Measurements from ENCODE around the gene LDLRAP1. TPM values are rescaled to one million over a fixed set of nuclear protein-coding genes. Genes with fewer than 3 reads are reported as not detected.

Gene LDLRAP1
- total and polyA plus RNA-seq, 8 donors = 17.0 to 28.7 (median 22.4) TPM

GRCh38 chr1:25544819-25545218 lies 1.4 kb downstream of the LDLRAP1 start:
- peak overlapping the region; percentile 81 to 84 for H3K4me3 ChIP-seq
- DNase-seq (peak in 1 of 4 donors; percentile 59), ATAC-seq (peak; percentile 46)
- no peak for TF ChIP-seq CTCF (IDR thresholded peaks at IDR 0.05)
- H3K27ac ChIP-seq = no peak overlapping the region
- intact Hi-C loops (cut with DNase I) = no loop called here
- no peaks in the 10 kb centered on the region for H3K27me3 ChIP-seq
- H3K9me3 ChIP-seq = no peaks in the 10 kb centered on the region
- H3K36me3 ChIP-seq = no peaks in the 10 kb centered on the region
- H3K4me1 ChIP-seq = peaks cover 19 to 57% of the 10 kb centered on the region in 2 donors

GRCh38 chr1:25545767-25546166 lies 2.4 kb downstream of the LDLRAP1 start:
- Histone ChIP-seq H3K36me3 (no peaks in the 10 kb centered on the region), H3K9me3 (no peaks in the 10 kb centered on the region), H3K27me3 (no peaks in the 10 kb centered on the region), H3K4me1 (peaks cover 28 to 66% of the 10 kb centered on the region in 2 donors), H3K27ac (no peak overlapping the region), H3K4me3 (no peak overlapping the region)
- TF ChIP-seq CTCF (IDR thresholded peaks at IDR 0.05) = no peak
- DNase-seq = no peak
- intact Hi-C loops (cut with DNase I) = no loop called here
- no peak for ATAC-seq

GRCh38 chr1:25546193-25546592 lies 2.8 kb downstream of the LDLRAP1 start:
- no peak overlapping the region for H3K4me3 ChIP-seq
- H3K9me3 ChIP-seq = no peaks in the 10 kb centered on the region
- H3K27ac ChIP-seq = no peak overlapping the region
- DNase-seq (no peak), ATAC-seq (no peak)
- TF ChIP-seq CTCF (IDR thresholded peaks at IDR 0.05) = no peak
- intact Hi-C loops (cut with DNase I) = no loop called here
- peaks cover 28 to 70% of the 10 kb centered on the region in 2 donors for H3K4me1 ChIP-seq
- no peaks in the 10 kb centered on the region for H3K27me3 ChIP-seq
- no peaks in the 10 kb centered on the region for H3K36me3 ChIP-seq

GRCh38 chr1:25548601-25549000 lies 5.2 kb downstream of the LDLRAP1 start:
- intact Hi-C loops (cut with DNase I) = no loop called here
- no peak for DNase-seq
- H3K36me3 ChIP-seq = no peaks in the 10 kb centered on the region
- H3K27me3 ChIP-seq = no peaks in the 10 kb centered on the region
- no peaks in the 10 kb centered on the region for H3K9me3 ChIP-seq
- H3K4me1 ChIP-seq = peaks cover 28 to 81% of the 10 kb centered on the region in 2 donors
- TF ChIP-seq CTCF (IDR thresholded peaks at IDR 0.05) = no peak
- peak overlapping the region in 1 of 2 donors; percentile 67 for H3K27ac ChIP-seq
- H3K4me3 ChIP-seq = no peak overlapping the region
- no peak for ATAC-seq

GRCh38 chr1:25549273-25550154 lies 6.1 kb downstream of the LDLRAP1 start:
- Histone ChIP-seq H3K36me3 (peaks cover 0 to under 1% of the 10 kb centered on the region in 2 donors), H3K27ac (peak overlapping the region in 1 of 2 donors; percentile 67), H3K4me1 (peaks cover 23 to 77% of the 10 kb centered on the region in 2 donors), H3K9me3 (no peaks in the 10 kb centered on the region), H3K4me3 (no peak overlapping the region), H3K27me3 (no peaks in the 10 kb centered on the region)
- ATAC-seq = peak; percentile 74
- TF ChIP-seq CTCF (IDR thresholded peaks at IDR 0.05) = no peak
- intact Hi-C loops (cut with DNase I) = no loop called here
- peak in 2 of 4 donors; percentile 57 to 76 for DNase-seq

Data from left lung (tissue), 10 donors.